K562 (cell line): ENCODE data around the gene TGFBR1. TPM values are rescaled to one million over a fixed set of nuclear protein-coding genes. Genes with fewer than 3 reads are reported as not detected.

Experiments
- ATAC-seq: fragments of 200-7000 bp; cut with Tn5 transposase; 3 replicates; pipeline ENCODE4 v1.9.1; 2020; ENCODE audit warnings: moderate library complexity
- BruUV-seq: library from RNA; stranded (reverse); fragments of 400-500 nt; replicated peaks from 2 replicates; lab custom pipeline; 2021; lab: Mats Ljungman, UMichigan
- CTCF ChIA-PET: fragments of 300-600 bp; formaldehyde crosslinking; extraction: SDS; loops from one replicate; lab custom pipeline; 2021; ENCODE audit warnings: low intra/inter-chr PET ratio; lab: Yijun Ruan, JAX
- POLR2A ChIA-PET: fragments of 300-600, 350-650 bp; sonication (Branson Sonifier 250); formaldehyde crosslinking; extraction: SDS; loops from one replicate; lab custom pipeline; 2021; ENCODE audit warnings: antibody characterized with exemption, inconsistent platforms; lab: Yijun Ruan, JAX
- DNase-seq, 4 experiments: peaks; one replicate each; pipeline versions ENCODE4 v3.0.0 to v3.0.0-alpha.2; 2011 to 2018; ENCODE audit warnings: low spot score in 3 of 4, mixed read lengths in 3 of 4; ENCODE audit errors: extremely low read depth in 1 of 4
- FAIRE-seq: peaks from 2 replicates; lab custom pipeline; 2011; peaks lifted over from hg19 to GRCh38; lab: Jason Lieb, UNC
- H2AFZ ChIP-seq: 2 replicates; pipeline ENCODE4 v1.6.0; 2011; ENCODE audit warnings: low read depth, low read length, control low read depth, inconsistent platforms
- H3K27ac ChIP-seq: fragments of 200-600 bp; 3 replicates; pipeline ENCODE4 v1.8.0; 2011; ENCODE audit warnings: low read depth, mild to moderate bottlenecking, control low read depth, inconsistent platforms, low read length, moderate library complexity, mixed read lengths; ENCODE audit errors: extremely low read depth
- H3K27me3 ChIP-seq, 2 experiments: fragments of 300-600 bp in 1 of 2; 2 replicates in 1 of 2; 3 replicates in 1 of 2; pipeline versions ENCODE4 v1.6.0 to v1.8.0; 2011; ENCODE audit warnings: inconsistent platforms in 2 of 2, low read length in 2 of 2, mild to moderate bottlenecking in 1 of 2, mixed read lengths in 1 of 2, moderate library complexity in 1 of 2; ENCODE audit not compliant: control insufficient read depth in 2 of 2, insufficient read depth in 2 of 2
- H3K36me3 ChIP-seq: fragments of 300-600 bp; 3 replicates; pipeline ENCODE4 v1.8.0; 2011; ENCODE audit warnings: mild to moderate bottlenecking, low read length, inconsistent platforms; ENCODE audit not compliant: control insufficient read depth, insufficient read depth
- H3K4me1 ChIP-seq, 2 experiments: fragments of 200-600 bp in 1 of 2; replicated peaks in 1 of 2; 2 replicates in 1 of 2; 3 replicates in 1 of 2; pipeline versions ENCODE4 v1.5.1 to v1.8.0; 2011; ENCODE audit warnings: inconsistent platforms in 2 of 2, low read length in 2 of 2, mild to moderate bottlenecking in 1 of 2, mixed read lengths in 1 of 2, moderate library complexity in 1 of 2; ENCODE audit not compliant: control insufficient read depth in 2 of 2, insufficient read depth in 2 of 2
- H3K4me2 ChIP-seq: 2 replicates; pipeline ENCODE4 v1.6.1; 2011; ENCODE audit warnings: low read length, control low read depth, inconsistent platforms, mixed read lengths; ENCODE audit not compliant: insufficient read depth
- H3K4me3 ChIP-seq: fragments of 200-600 bp; sonication (generic), shearing (Covaris generic); 2 replicates; pipeline ENCODE4 v1.5.1; 2016; ENCODE audit warnings: control low read depth, inconsistent platforms
- H3K79me2 ChIP-seq: fragments of 200-600 bp; 3 replicates; pipeline ENCODE4 v1.8.0; 2011; ENCODE audit warnings: low read length, inconsistent platforms; ENCODE audit not compliant: control insufficient read depth, insufficient read depth
- H3K9ac ChIP-seq, 2 experiments: 2 replicates each; pipeline versions ENCODE4 v1.6.0 to v1.6.1; 2011; ENCODE audit warnings: low read depth in 2 of 2, low read length in 2 of 2, control low read depth in 1 of 2, inconsistent platforms in 1 of 2, mild to moderate bottlenecking in 1 of 2, mixed read lengths in 1 of 2; ENCODE audit not compliant: insufficient read depth in 1 of 2
- H3K9me1 ChIP-seq: one replicate; pipeline ENCODE4 v1.6.0; 2011; ENCODE audit warnings: inconsistent platforms, mild to moderate bottlenecking, low read length, moderate library complexity; ENCODE audit not compliant: control insufficient read depth, insufficient read depth
- H3K9me3 ChIP-seq: replicated peaks from 2 replicates; pipeline ENCODE4 v1.5.1; 2011; ENCODE audit warnings: low read depth, low read length, inconsistent platforms; ENCODE audit not compliant: control insufficient read depth, insufficient read depth
- H4K20me1 ChIP-seq: replicated peaks from 2 replicates; pipeline ENCODE4 v1.6.1; 2011; ENCODE audit warnings: low read length, inconsistent platforms, mixed read lengths; ENCODE audit not compliant: control insufficient read depth, insufficient read depth
- CBFA2T3 ChIP-seq: fragments of 450-650 bp; IDR thresholded peaks from 2 replicates; pipeline ENCODE4 v1.6.1; 2017
- CBX5 ChIP-seq: IDR thresholded peaks from 2 replicates; pipeline ENCODE4 v1.6.1; 2014; ENCODE audit warnings: low read depth, borderline replicate concordance
- LCOR ChIP-seq: sonication (generic); formaldehyde crosslinking; IDR thresholded peaks from 2 replicates; pipeline ENCODE4 v1.8.0; 2022; ENCODE audit warnings: mild to moderate bottlenecking, missing genetic modification reagents
- MCM3 ChIP-seq: fragments of 450-650 bp; IDR thresholded peaks from 2 replicates; pipeline ENCODE4 v1.6.1; 2016
- MTA1 ChIP-seq: fragments of 450-650 bp; IDR thresholded peaks from 2 replicates; pipeline ENCODE4 v1.6.1; 2017; ENCODE audit warnings: borderline replicate concordance
- NCOA1 ChIP-seq: fragments of 450-650 bp; IDR thresholded peaks from 2 replicates; pipeline ENCODE4 v1.6.1; 2016; ENCODE audit warnings: low read depth
- RBM39 ChIP-seq: fragments of 200-400 bp; formaldehyde crosslinking; optimal IDR thresholded peaks from 2 replicates; pipeline ENCODE3; 2018; ENCODE audit warnings: low read depth, low read length
- SIN3B ChIP-seq: fragments of 450-650 bp; IDR thresholded peaks from 2 replicates; pipeline ENCODE4 v1.6.1; 2017; ENCODE audit warnings: low read depth, mild to moderate bottlenecking, moderate library complexity
- SMAD4 ChIP-seq: fragments of 250-450 bp; sonication (Bioruptor Pico); conservative IDR thresholded peaks from 2 replicates; pipeline ENCODE4 v1.8.0; 2021; ENCODE audit warnings: inconsistent platforms, mild to moderate bottlenecking, moderate library complexity
- WGBS: fragments of 100-300 bp; shearing (Covaris generic); methylation state at CpG from one replicate; pipeline ENCODE4 v1.1.6; 2016; ENCODE audit warnings: low coverage, mixed read lengths; ENCODE audit not compliant: insufficient coverage; ENCODE audit errors: missing lambda C conversion rate; 5-methylcytosine and 5-hydroxymethylcytosine counted together
- in situ Hi-C: fragments of 300-500 bp; cut with MboI; formaldehyde crosslinking; loops from 4 replicates; pipeline ENCODE4 v1.15.0; 2018; ENCODE audit warnings: inconsistent platforms, mixed read lengths
- intact Hi-C: fragments of 100-400 bp; cut with micrococcal nuclease; formaldehyde crosslinking; loops from 2 replicates; pipeline ENCODE4 v1.14.2; 2022
- polyA plus RNA-seq, 8 experiments: library from polyadenylated mRNA; depleted of rRNA in 4 of 8; stranded (reverse) in 5 of 8; unstranded in 3 of 8; fragments of >200 nt; fragmentation: Nextera tagmentation in 2 of 8; fragmentation: Illumina TruSeq in 1 of 8; extraction: Ambion mirVana in 2 of 8; extraction: Trizol in 1 of 8; gene quantifications; 2 replicates each; pipeline versions ENCODE4 v1.2.1 to v1.2.3, GENCODE V29; 2011 to 2014; ENCODE audit warnings: inconsistent platforms in 1 of 8, missing spikeins in 1 of 8
- total RNA-seq, 7 experiments: library from RNA; depleted of rRNA in 6 of 7; stranded (reverse); fragments of >200 nt in 6 of 7; fragmentation: Illumina TruSeq in 2 of 7; extraction: Trizol in 2 of 7; gene quantifications; 2 replicates each; pipeline versions ENCODE4 v1.2.1 to v1.2.3, GENCODE V29; 2011 to 2021; ENCODE audit warnings: low replicate concordance in 1 of 7
- TF ChIP-seq, protein P1 (sequence below): fragments of 200-800 bp; sonication (Bioruptor generic); IDR thresholded peaks from 2 replicates; pipeline ENCODE4 v1.6.1; 2017; ENCODE audit warnings: missing genetic modification characterization, missing compliant biosample characterization
- TF ChIP-seq, protein P2 (sequence below): fragments of 450-650 bp; formaldehyde crosslinking; IDR thresholded peaks from 2 replicates; pipeline ENCODE4 v1.4.0; 2020; ENCODE audit warnings: mild to moderate bottlenecking
- TF ChIP-seq, protein P3 (sequence below): sonication (generic); formaldehyde crosslinking; IDR thresholded peaks from 2 replicates; pipeline ENCODE4 v1.8.0; 2022; ENCODE audit warnings: mild to moderate bottlenecking, missing genetic modification reagents
- TF ChIP-seq, protein P4 (sequence below), 2 experiments: fragments of 200-800 bp in 1 of 2; sonication (Bioruptor generic) in 1 of 2; sonication (generic) in 1 of 2; formaldehyde crosslinking in 1 of 2; IDR thresholded peaks in 1 of 2; conservative IDR thresholded peaks in 1 of 2; 2 replicates each; pipeline versions ENCODE4 v1.5.0 to v1.6.1; 2016 to 2020; ENCODE audit warnings: missing compliant biosample characterization in 1 of 2, missing genetic modification characterization in 1 of 2, missing genetic modification reagents in 1 of 2

Gene TGFBR1
- total and polyA plus RNA-seq, 9 of the 15 experiments (the other 6 are each of a cell fraction or from before 2014, with no cell fraction given) = 15.5 to 62.4 (median 42.7) TPM

DNA sequence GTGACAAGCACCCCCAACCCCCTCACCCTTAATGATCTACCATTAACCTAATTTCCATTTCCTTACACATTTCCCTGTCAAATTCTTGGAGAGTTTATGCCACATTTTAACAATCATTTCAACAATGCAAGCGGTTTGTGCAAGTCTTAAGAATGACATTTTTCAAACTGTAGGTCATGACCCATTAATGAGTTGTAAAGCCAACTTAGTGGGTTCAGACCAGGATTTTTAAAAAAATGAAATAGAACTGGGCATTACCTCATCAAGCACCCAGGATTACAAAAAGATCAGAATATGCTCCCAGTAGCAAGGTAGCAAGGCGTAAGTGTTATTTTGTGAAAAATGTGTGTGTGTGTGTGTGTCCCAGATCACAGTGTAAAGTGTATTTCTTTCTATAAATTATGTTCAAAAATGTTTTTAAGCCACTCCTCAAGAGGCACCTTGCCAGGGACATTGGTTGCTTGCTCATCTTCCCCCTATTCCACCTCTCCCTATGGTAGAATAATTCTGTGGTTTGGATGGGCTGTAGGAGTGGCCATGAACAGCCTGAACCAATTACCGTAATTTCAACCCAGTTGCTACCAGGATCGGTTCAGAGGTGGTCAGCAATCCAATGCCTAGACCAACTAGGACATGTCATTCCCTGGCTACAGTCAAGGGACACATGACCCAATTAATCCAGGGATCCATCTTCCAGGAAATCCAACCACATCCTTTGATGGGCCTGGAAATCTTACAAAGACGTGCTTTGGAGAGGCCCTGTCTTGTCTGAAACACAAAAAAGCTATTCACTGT lies 14.4 kb upstream of the TGFBR1 start (continued):
- no peak for TF ChIP-seq NCOA1
- no peak for TF ChIP-seq CBFA2T3
- TF ChIP-seq, protein P1, sequence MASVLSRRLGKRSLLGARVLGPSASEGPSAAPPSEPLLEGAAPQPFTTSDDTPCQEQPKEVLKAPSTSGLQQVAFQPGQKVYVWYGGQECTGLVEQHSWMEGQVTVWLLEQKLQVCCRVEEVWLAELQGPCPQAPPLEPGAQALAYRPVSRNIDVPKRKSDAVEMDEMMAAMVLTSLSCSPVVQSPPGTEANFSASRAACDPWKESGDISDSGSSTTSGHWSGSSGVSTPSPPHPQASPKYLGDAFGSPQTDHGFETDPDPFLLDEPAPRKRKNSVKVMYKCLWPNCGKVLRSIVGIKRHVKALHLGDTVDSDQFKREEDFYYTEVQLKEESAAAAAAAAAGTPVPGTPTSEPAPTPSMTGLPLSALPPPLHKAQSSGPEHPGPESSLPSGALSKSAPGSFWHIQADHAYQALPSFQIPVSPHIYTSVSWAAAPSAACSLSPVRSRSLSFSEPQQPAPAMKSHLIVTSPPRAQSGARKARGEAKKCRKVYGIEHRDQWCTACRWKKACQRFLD (CRISPR knock-in tag) = no peak
- no peak for TF ChIP-seq SIN3B
- no peak for TF ChIP-seq RBM39
- TF ChIP-seq, all 486 proteins: peak for 0

DNA sequence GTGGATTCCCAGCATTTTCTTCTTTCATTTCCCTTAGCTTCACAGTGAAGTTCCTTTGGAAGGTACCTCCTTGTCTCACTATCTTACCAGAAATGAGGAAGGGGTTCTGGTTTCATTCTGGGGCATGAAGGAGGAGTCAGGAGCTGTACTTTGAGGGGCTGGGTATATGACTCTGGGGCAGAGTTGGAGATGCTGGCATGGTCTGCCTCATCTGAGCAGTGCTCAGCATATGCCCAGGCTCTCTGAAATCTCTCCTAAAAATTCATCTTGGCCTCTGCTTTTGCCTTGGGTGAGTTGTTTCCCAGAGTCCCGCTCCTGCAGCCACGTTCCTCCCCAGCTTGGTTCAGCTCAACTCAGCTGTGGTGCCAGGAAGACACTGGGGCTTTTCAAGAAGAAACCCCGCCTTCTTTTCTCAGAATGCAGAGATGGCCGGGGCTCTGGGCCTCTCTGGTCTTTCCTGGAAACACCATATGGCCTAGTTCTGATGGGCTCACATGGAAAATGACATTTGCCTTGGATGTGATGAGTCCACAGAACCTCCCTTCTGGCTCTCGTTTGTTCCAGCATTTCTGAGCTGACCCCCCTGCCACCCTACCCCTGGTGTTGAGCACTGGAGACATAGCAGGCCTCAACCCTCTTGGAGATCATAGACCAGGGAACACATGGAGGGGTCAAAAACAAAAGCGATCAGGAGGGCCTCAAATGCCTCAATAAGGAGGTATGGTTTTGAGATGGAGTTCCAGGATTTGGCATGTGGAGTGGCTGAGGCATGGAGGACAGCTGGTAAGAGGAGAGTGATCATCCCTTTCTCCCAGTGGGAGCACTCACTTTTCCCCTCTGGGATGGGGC lies 12.0 kb upstream of the TGFBR1 start:
- ATAC-seq (peak; percentile 70), FAIRE-seq (peak; percentile 65), DNase-seq (peak; percentile 34 to 78 (median 56))
- no TSS peak for BruUV-seq
- no peaks in the 10 kb centered on the region for H3K79me2 ChIP-seq
- H3K9me3 ChIP-seq = 0 out of 2 replicates have a peak, but pooled peaks cover 6% of the 10 kb centered on the region
- H3K4me3 ChIP-seq = no peak overlapping the region
- intact Hi-C loops (no loop called here), in situ Hi-C loops (no loop called here)
- H3K4me2 ChIP-seq = peak overlapping the region; percentile 52
- CTCF ChIA-PET = no interaction called here
- no peaks in the 10 kb centered on the region for H4K20me1 ChIP-seq
- H3K27me3 ChIP-seq = no peaks in the 10 kb centered on the region
- H2AFZ ChIP-seq = peak overlapping the region; percentile 95
- peaks cover 9 to 37% of the 10 kb centered on the region in 2 experiments for H3K4me1 ChIP-seq
- H3K27ac ChIP-seq = peak overlapping the region; percentile 53
- 16% methylated on average over 6 of the region's 6 CpGs for WGBS
- peak overlapping the region; percentile 49 to 66; a peak in 3 of 4 replicates for H3K9ac ChIP-seq
- no peaks in the 10 kb centered on the region for H3K9me1 ChIP-seq
- H3K36me3 ChIP-seq = no peaks in the 10 kb centered on the region
- POLR2A ChIA-PET = interaction anchor here (0.5 to 5.9 kb wide), 9 partner anchors 9 to 1060 kb away, joined by 3 to 53 read pairs (median 6); partner anchors contain the start of gene TGFBR1
- TF ChIP-seq LCOR (CRISPR knock-in tag) = no peak
- TF ChIP-seq, protein P2, sequence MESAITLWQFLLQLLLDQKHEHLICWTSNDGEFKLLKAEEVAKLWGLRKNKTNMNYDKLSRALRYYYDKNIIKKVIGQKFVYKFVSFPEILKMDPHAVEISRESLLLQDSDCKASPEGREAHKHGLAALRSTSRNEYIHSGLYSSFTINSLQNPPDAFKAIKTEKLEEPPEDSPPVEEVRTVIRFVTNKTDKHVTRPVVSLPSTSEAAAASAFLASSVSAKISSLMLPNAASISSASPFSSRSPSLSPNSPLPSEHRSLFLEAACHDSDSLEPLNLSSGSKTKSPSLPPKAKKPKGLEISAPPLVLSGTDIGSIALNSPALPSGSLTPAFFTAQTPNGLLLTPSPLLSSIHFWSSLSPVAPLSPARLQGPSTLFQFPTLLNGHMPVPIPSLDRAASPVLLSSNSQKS (CRISPR knock-in tag) = no peak
- TF ChIP-seq CBX5 = no peak
- TF ChIP-seq SMAD4 (CRISPR knock-in tag) = peak; percentile 71
- TF ChIP-seq, protein P3, sequence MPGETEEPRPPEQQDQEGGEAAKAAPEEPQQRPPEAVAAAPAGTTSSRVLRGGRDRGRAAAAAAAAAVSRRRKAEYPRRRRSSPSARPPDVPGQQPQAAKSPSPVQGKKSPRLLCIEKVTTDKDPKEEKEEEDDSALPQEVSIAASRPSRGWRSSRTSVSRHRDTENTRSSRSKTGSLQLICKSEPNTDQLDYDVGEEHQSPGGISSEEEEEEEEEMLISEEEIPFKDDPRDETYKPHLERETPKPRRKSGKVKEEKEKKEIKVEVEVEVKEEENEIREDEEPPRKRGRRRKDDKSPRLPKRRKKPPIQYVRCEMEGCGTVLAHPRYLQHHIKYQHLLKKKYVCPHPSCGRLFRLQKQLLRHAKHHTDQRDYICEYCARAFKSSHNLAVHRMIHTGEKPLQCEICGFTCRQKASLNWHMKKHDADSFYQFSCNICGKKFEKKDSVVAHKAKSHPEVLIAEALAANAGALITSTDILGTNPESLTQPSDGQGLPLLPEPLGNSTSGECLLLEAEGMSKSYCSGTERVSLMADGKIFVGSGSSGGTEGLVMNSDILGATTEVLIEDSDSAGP (CRISPR knock-in tag) = no peak
- TF ChIP-seq, protein P4, sequence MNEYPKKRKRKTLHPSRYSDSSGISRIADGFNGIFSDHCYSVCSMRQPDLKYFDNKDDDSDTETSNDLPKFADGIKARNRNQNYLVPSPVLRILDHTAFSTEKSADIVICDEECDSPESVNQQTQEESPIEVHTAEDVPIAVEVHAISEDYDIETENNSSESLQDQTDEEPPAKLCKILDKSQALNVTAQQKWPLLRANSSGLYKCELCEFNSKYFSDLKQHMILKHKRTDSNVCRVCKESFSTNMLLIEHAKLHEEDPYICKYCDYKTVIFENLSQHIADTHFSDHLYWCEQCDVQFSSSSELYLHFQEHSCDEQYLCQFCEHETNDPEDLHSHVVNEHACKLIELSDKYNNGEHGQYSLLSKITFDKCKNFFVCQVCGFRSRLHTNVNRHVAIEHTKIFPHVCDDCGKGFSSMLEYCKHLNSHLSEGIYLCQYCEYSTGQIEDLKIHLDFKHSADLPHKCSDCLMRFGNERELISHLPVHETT (CRISPR knock-in tag; conservative IDR thresholded peaks at IDR 0.05 in 1 of 2, IDR thresholded peaks at IDR 0.05 in 1 of 2) = no peak
- TF ChIP-seq MCM3 = no peak
- no peak for TF ChIP-seq MTA1
